GM12878 (cell line): ENCODE measurements around the gene TMEM44. TPM values are rescaled to one million over a fixed set of nuclear protein-coding genes. Genes with fewer than 3 reads are reported as not detected.

Source experiments
- ATAC-seq: fragments of 200-7000 bp; cut with Tn5 transposase; 3 replicates; pipeline ENCODE4 v1.9.1; 2020; ENCODE audit warnings: mild to moderate bottlenecking, moderate library complexity
- BruUV-seq: library from RNA; stranded (reverse); fragments of 400-500 nt; replicated peaks from 2 replicates; lab custom pipeline; 2021; lab: Mats Ljungman, UMichigan
- CTCF ChIA-PET: fragments of 300-600 bp; sonication (Branson Sonifier 250); formaldehyde crosslinking; extraction: SDS; loops from one replicate; lab custom pipeline; 2021; ENCODE audit warnings: inconsistent platforms; lab: Yijun Ruan, JAX
- POLR2A ChIA-PET: fragments of 350-600 bp; formaldehyde crosslinking; extraction: SDS; loops from one replicate; lab custom pipeline; 2021; ENCODE audit warnings: inconsistent platforms; lab: Charles Lee
- RAD21 ChIA-PET: fragments of 300-600 bp; sonication (Branson Sonifier 250); formaldehyde crosslinking; loops from one replicate; lab custom pipeline; 2023; ENCODE audit warnings: antibody characterized with exemption; ENCODE audit not compliant: unreplicated experiment; lab: Charles Lee
- SMC1A ChIA-PET: fragments of 300-600 bp; sonication (Branson Sonifier 250); formaldehyde crosslinking; loops from one replicate; lab custom pipeline; 2023; ENCODE audit not compliant: unreplicated experiment, uncharacterized antibody; lab: Charles Lee
- DNase-seq: peaks from one replicate; pipeline ENCODE4 v3.0.0-alpha.2; 2011; ENCODE audit warnings: low read depth, low spot score
- FAIRE-seq: peaks from 3 replicates; lab custom pipeline; 2011; peaks lifted over from hg19 to GRCh38; lab: Jason Lieb, UNC
- H2AFZ ChIP-seq: 2 replicates; pipeline ENCODE4 v1.6.0; 2011; ENCODE audit warnings: low read depth, low read length, control low read depth; ENCODE audit not compliant: control insufficient read depth
- H3K27ac ChIP-seq: 2 replicates; pipeline ENCODE4 v1.5.1; 2011; ENCODE audit warnings: control low read depth; ENCODE audit not compliant: control insufficient read depth, insufficient read depth
- H3K27me3 ChIP-seq, 2 experiments: replicated peaks in 1 of 2; 2 replicates each; pipeline versions ENCODE4 v1.6.0 to v1.6.1; 2011; ENCODE audit warnings: low read length in 1 of 2; ENCODE audit not compliant: control insufficient read depth in 2 of 2, insufficient read depth in 2 of 2
- H3K36me3 ChIP-seq, 2 experiments: 2 replicates each; pipeline ENCODE4 v1.5.1; 2011; ENCODE audit warnings: low read length in 1 of 2; ENCODE audit not compliant: control insufficient read depth in 2 of 2, insufficient read depth in 2 of 2
- H3K4me1 ChIP-seq: 2 replicates; pipeline ENCODE4 v1.6.1; 2011; ENCODE audit warnings: mild to moderate bottlenecking, low read length, moderate library complexity, mixed read lengths; ENCODE audit not compliant: control insufficient read depth, insufficient read depth
- H3K4me2 ChIP-seq: 2 replicates; pipeline ENCODE4 v1.6.0; 2011; ENCODE audit warnings: control low read depth; ENCODE audit not compliant: control insufficient read depth, insufficient read depth
- H3K4me3 ChIP-seq: fragments of 200-600 bp; sonication (generic); 2 replicates; pipeline ENCODE4 v1.5.1; 2016
- H3K79me2 ChIP-seq: 2 replicates; pipeline ENCODE4 v1.6.0; 2011; ENCODE audit warnings: low read length; ENCODE audit not compliant: control insufficient read depth, insufficient read depth
- H3K9ac ChIP-seq: 2 replicates; pipeline ENCODE4 v1.8.0; 2011; ENCODE audit warnings: low read length, control low read depth, mixed read lengths; ENCODE audit not compliant: control insufficient read depth, insufficient read depth
- H3K9me3 ChIP-seq: replicated peaks from 3 replicates; pipeline ENCODE4 v1.5.1; 2011; ENCODE audit warnings: mild to moderate bottlenecking, low read length; ENCODE audit not compliant: control insufficient read depth, insufficient read depth
- H4K20me1 ChIP-seq: 2 replicates; pipeline ENCODE4 v1.6.0; 2011; ENCODE audit not compliant: control insufficient read depth, insufficient read depth
- BACH1 ChIP-seq: fragments of 450-650 bp; IDR thresholded peaks from 2 replicates; pipeline ENCODE4 v1.6.1; 2017; ENCODE audit warnings: mild to moderate bottlenecking, borderline replicate concordance
- CEBPB ChIP-seq, 2 experiments: fragments of 150-350 bp in 1 of 2; IDR thresholded peaks; 2 replicates each; pipeline ENCODE4 v1.6.1; 2012 to 2014; ENCODE audit warnings: low read depth in 2 of 2, low read length in 2 of 2, borderline replicate concordance in 1 of 2, inconsistent platforms in 1 of 2
- EGR1 ChIP-seq, 2 experiments: IDR thresholded peaks; 1 replicate in 1 of 2; 2 replicates in 1 of 2; pipeline ENCODE4 v1.6.1; 2011 to 2012; ENCODE audit warnings: low read depth in 2 of 2, low read length in 2 of 2, borderline replicate concordance in 1 of 2, mild to moderate bottlenecking in 1 of 2, moderate library complexity in 1 of 2
- IRF3 ChIP-seq: fragments of 450-650 bp; IDR thresholded peaks from 2 replicates; pipeline ENCODE4 v1.6.1; 2014; ENCODE audit warnings: mild to moderate bottlenecking
- IRF4 ChIP-seq: IDR thresholded peaks from 2 replicates; pipeline ENCODE4 v1.6.1; 2011; ENCODE audit warnings: low read depth, low read length
- KAT2A ChIP-seq: conservative IDR thresholded peaks from 2 replicates; pipeline ENCODE4 v1.6.1; 2011; ENCODE audit warnings: low read depth, low read length; ENCODE audit not compliant: control insufficient read depth
- NR2F1 ChIP-seq: fragments of 450-650 bp; conservative IDR thresholded peaks from 2 replicates; pipeline ENCODE4 v1.6.1; 2017; ENCODE audit warnings: mild to moderate bottlenecking
- PAX5 ChIP-seq: IDR thresholded peaks from 2 replicates; pipeline ENCODE4 v1.6.1; 2011; ENCODE audit warnings: low read depth, low read length, borderline replicate concordance
- POLR2AphosphoS5 ChIP-seq: IDR thresholded peaks from 2 replicates; pipeline ENCODE4 v1.6.1; 2011; ENCODE audit warnings: mild to moderate bottlenecking, low read length, inconsistent platforms
- RFX5 ChIP-seq: IDR thresholded peaks from 2 replicates; pipeline ENCODE4 v1.6.1; 2011; ENCODE audit warnings: low read depth, low read length, improper control_type of control experiment
- SMARCA5 ChIP-seq: fragments of 450-650 bp; IDR thresholded peaks from 2 replicates; pipeline ENCODE4 v1.6.1; 2017; ENCODE audit warnings: mild to moderate bottlenecking
- USF1 ChIP-seq: IDR thresholded peaks from 2 replicates; pipeline ENCODE4 v1.6.1; 2011; ENCODE audit warnings: borderline replicate concordance, low read depth, mild to moderate bottlenecking, moderate library complexity, mixed read lengths, low read length; ENCODE audit not compliant: insufficient read depth; ENCODE audit errors: extremely low read length
- USF2 ChIP-seq: IDR thresholded peaks from 2 replicates; pipeline ENCODE4 v1.6.1; 2011; ENCODE audit warnings: low read depth, low read length, improper control_type of control experiment, borderline replicate concordance
- ZBTB4 ChIP-seq: fragments of 450-650 bp; formaldehyde crosslinking; IDR thresholded peaks from 2 replicates; pipeline ENCODE4 v1.4.0; 2022; ENCODE audit warnings: mild to moderate bottlenecking, moderate library complexity
- ZNF24 ChIP-seq: fragments of 450-650 bp; IDR thresholded peaks from 2 replicates; pipeline ENCODE4 v1.6.1; 2017; ENCODE audit warnings: antibody characterized with exemption, mild to moderate bottlenecking
- ZNF384 ChIP-seq: IDR thresholded peaks from 2 replicates; pipeline ENCODE4 v1.6.1; 2012; ENCODE audit warnings: low read depth, mild to moderate bottlenecking, low read length, improper control_type of control experiment, borderline replicate concordance
- WGBS: methylation state at CpG from one replicate; pipeline ENCODE4 v1.1.6; 2016; ENCODE audit warnings: low lambda C conversion rate; ENCODE audit not compliant: insufficient replicate concordance, insufficient coverage; ENCODE audit errors: missing lambda C conversion rate; 5-methylcytosine and 5-hydroxymethylcytosine counted together
- in situ Hi-C: fragments of 300-500 bp; cut with MboI; formaldehyde crosslinking; loops from 9 replicates; pipeline ENCODE4 v1.14.3; 2018; ENCODE audit warnings: mixed read lengths
- intact Hi-C: fragments of 100-400 bp; cut with micrococcal nuclease; formaldehyde crosslinking; loops from one replicate; pipeline ENCODE4 v1.14.2; 2022; ENCODE audit not compliant: unreplicated experiment
- polyA plus RNA-seq, 11 experiments: library from polyadenylated mRNA; depleted of rRNA in 4 of 11; unstranded in 6 of 11; stranded (reverse) in 5 of 11; fragments of >200 nt; fragmentation: Nextera tagmentation in 4 of 11; fragmentation: Illumina TruSeq in 1 of 11; extraction: Ambion mirVana in 4 of 11; extraction: Trizol in 1 of 11; gene quantifications; 1 replicate in 1 of 11; 2 replicates in 10 of 11; pipeline versions ENCODE4 v1.2.1 to v1.2.3, GENCODE V29; 2011 to 2016; ENCODE audit warnings: inconsistent platforms in 2 of 11, missing spikeins in 2 of 11, low read depth in 1 of 11
- total RNA-seq, 4 experiments: library from RNA; depleted of rRNA in 3 of 4; stranded (reverse); fragments of >200 nt in 3 of 4; fragmentation: Illumina TruSeq in 1 of 4; extraction: Trizol in 1 of 4; gene quantifications; 2 replicates each; pipeline versions ENCODE4 v1.2.1 to v1.2.3, GENCODE V29; 2013 to 2021

Gene TMEM44
- total and polyA plus RNA-seq, 10 of the 15 experiments (the other 5 are each of a cell fraction or from before 2014, with no cell fraction given) = 0.57 to 8.3 (median 3.6) TPM

- H3K4me2 ChIP-seq = peak overlapping the region; percentile 83
- FAIRE-seq (no peak), DNase-seq (no peak), ATAC-seq (no peak)
- peak overlapping the region; percentile 82 for H3K9ac ChIP-seq
- H2AFZ ChIP-seq = peak overlapping the region; percentile 96
- in situ Hi-C loops (loop anchor here (5.0 to 10.0 kb wide), 3 partner anchors 594 to 864 kb away; partner anchors contain the start of gene ACAP2), intact Hi-C loops (loop anchor here (2.0 kb wide), 1 partner anchor 588 kb away; no protein-coding TSS in a partner anchor)
- no peaks in the 10 kb centered on the region for H3K9me3 ChIP-seq
- WGBS = 48% methylated on average over 5 of the region's 5 CpGs
- ChIA-PET RAD21 (interaction anchor here (0.6 to 6.3 kb wide), 13 partner anchors 10 to 768 kb away, joined by 3 to 69 read pairs (median 7); partner anchors contain the start of gene XXYLT1), CTCF (interaction anchor here (0.6 to 6.0 kb wide), 17 partner anchors 10 to 598 kb away, joined by 3 to 96 read pairs (median 9); partner anchors contain the start of genes FAM43A and XXYLT1), POLR2A (interaction anchor here (0.5 to 1.2 kb wide), 8 partner anchors 18 to 835 kb away, joined by 3 to 6 read pairs (median 4); partner anchors contain the start of gene XXYLT1), SMC1A (interaction anchor here (0.7 to 4.7 kb wide), 16 partner anchors 10 to 865 kb away, joined by 3 to 41 read pairs (median 4); partner anchors contain the start of genes TMEM44 and XXYLT1)
- peak overlapping the region; percentile 93 for H3K4me3 ChIP-seq
- no peaks in the 10 kb centered on the region for H4K20me1 ChIP-seq
- peaks cover 30% of the 10 kb centered on the region for H3K79me2 ChIP-seq
- H3K36me3 ChIP-seq = peaks cover 0 to 4% of the 10 kb centered on the region in 2 experiments; a peak in 2 of 4 replicates
- TF ChIP-seq IRF4 = no peak
- TF ChIP-seq CEBPB (IDR thresholded peaks at IDR 0.05; ENCODE audit: borderline replicate concordance in 1 of 2, low read depth in 2 of 2, low read length in 2 of 2) = no peak
- no peak for TF ChIP-seq USF2
- TF ChIP-seq PAX5 = no peak
- TF ChIP-seq KAT2A = no peak
- TF ChIP-seq IRF3 = no peak
- no peak for TF ChIP-seq USF1
- TF ChIP-seq ZBTB4 (CRISPR knock-in tag) = no peak
- TF ChIP-seq POLR2AphosphoS5 = no peak
- no peak for TF ChIP-seq ZNF384
- TF ChIP-seq SMARCA5 = no peak
- TF ChIP-seq EGR1 (IDR thresholded peaks at IDR 0.05; ENCODE audit: borderline replicate concordance in 1 of 2, low read depth in 2 of 2, low read length in 2 of 2) = no peak
- TF ChIP-seq NR2F1 = no peak
- TF ChIP-seq RFX5 = no peak
- no peak for TF ChIP-seq ZNF24
- TF ChIP-seq BACH1 = no peak
- H3K27me3 ChIP-seq = no peaks in the 10 kb centered on the region
- H3K4me1 ChIP-seq = peaks cover 21% of the 10 kb centered on the region
- H3K27ac ChIP-seq = peak overlapping the region; percentile 96
- BruUV-seq = TSS peak; percentile 99
These were observed 39.7 kb upstream of the TMEM44 start for GRCh38 chr3:194672876-194673275.
